GM23338 (cell line): ENCODE measurements around the gene ZNF536.

Source experiments
- CREB1 ChIP-seq: fragments of 250-450 bp; sonication (Bioruptor Pico); IDR thresholded peaks from 2 replicates; pipeline ENCODE4 v1.5.0; 2020; ENCODE audit warnings: low read depth, mild to moderate bottlenecking, moderate library complexity
- CTCF ChIP-seq, 2 experiments: fragments of 200-600 bp in 1 of 2; sonication (generic) in 1 of 2; conservative IDR thresholded peaks; 2 replicates each; pipeline versions ENCODE4 v1.5.1 to v1.6.1; 2016 to 2017; ENCODE audit warnings: antibody characterized with exemption in 2 of 2, low read depth in 2 of 2, mild to moderate bottlenecking in 2 of 2, moderate library complexity in 1 of 2
- EZH2 ChIP-seq: fragments of 200-600 bp; sonication (generic); IDR thresholded peaks from one replicate; pipeline ENCODE4 v1.8.0; 2017; ENCODE audit warnings: antibody characterized with exemption, mild to moderate bottlenecking, low read depth; ENCODE audit not compliant: unreplicated experiment
- EZH2phosphoT487 ChIP-seq: fragments of 200-600 bp; sonication (generic); IDR thresholded peaks from one replicate; pipeline ENCODE4 v1.8.1; 2018; ENCODE audit warnings: antibody characterized with exemption; ENCODE audit not compliant: unreplicated experiment
- JUNB ChIP-seq: IDR thresholded peaks from one replicate; pipeline ENCODE4 v1.6.1; 2016; ENCODE audit warnings: antibody characterized with exemption; ENCODE audit not compliant: unreplicated experiment
- NANOG ChIP-seq: IDR thresholded peaks from 2 replicates; pipeline ENCODE4 v1.6.1; 2016; ENCODE audit warnings: antibody characterized with exemption, borderline replicate concordance
- POLR2AphosphoS5 ChIP-seq: IDR thresholded peaks from 2 replicates; pipeline ENCODE4 v1.6.1; 2016; ENCODE audit warnings: antibody characterized with exemption, low read depth
- REST ChIP-seq: IDR thresholded peaks from one replicate; pipeline ENCODE4 v1.6.1; 2018; ENCODE audit warnings: antibody characterized with exemption; ENCODE audit not compliant: unreplicated experiment
- STAT1 ChIP-seq: IDR thresholded peaks from one replicate; pipeline ENCODE4 v1.6.1; 2016; ENCODE audit warnings: antibody characterized with exemption; ENCODE audit not compliant: unreplicated experiment
- ZNF114 ChIP-seq: fragments of 250-450 bp; sonication (Bioruptor Pico); IDR thresholded peaks from 2 replicates; pipeline ENCODE4 v1.5.0; 2020; ENCODE audit warnings: mild to moderate bottlenecking, moderate library complexity
- ZNF331 ChIP-seq: fragments of 250-450 bp; sonication (Bioruptor Pico); IDR thresholded peaks from 2 replicates; pipeline ENCODE4 v1.5.0; 2020; ENCODE audit warnings: low read depth, mild to moderate bottlenecking, moderate library complexity
- TF ChIP-seq, protein P1 (sequence below): IDR thresholded peaks from 2 replicates; pipeline ENCODE4 v1.6.1; 2016; ENCODE audit warnings: antibody characterized with exemption
- TF ChIP-seq, protein P2 (sequence below): fragments of 250-450 bp; sonication (Bioruptor Pico); IDR thresholded peaks from 2 replicates; pipeline ENCODE4 v1.5.0; 2020; ENCODE audit warnings: mild to moderate bottlenecking, moderate library complexity

GRCh38 chr19:30340771-30341561 is 31.2 kb upstream of the ZNF536 start:
- TF ChIP-seq CTCF (conservative IDR thresholded peaks at IDR 0.05; ENCODE audit: low read depth in 2 of 2): no peak
- no peak for TF ChIP-seq EZH2phosphoT487
- TF ChIP-seq CREB1 (CRISPR knock-in tag): no peak
- TF ChIP-seq STAT1: no peak
- TF ChIP-seq EZH2: no peak
- no peak for TF ChIP-seq REST
- no peak for TF ChIP-seq POLR2AphosphoS5
- no peak for TF ChIP-seq JUNB
- TF ChIP-seq, protein P1, sequence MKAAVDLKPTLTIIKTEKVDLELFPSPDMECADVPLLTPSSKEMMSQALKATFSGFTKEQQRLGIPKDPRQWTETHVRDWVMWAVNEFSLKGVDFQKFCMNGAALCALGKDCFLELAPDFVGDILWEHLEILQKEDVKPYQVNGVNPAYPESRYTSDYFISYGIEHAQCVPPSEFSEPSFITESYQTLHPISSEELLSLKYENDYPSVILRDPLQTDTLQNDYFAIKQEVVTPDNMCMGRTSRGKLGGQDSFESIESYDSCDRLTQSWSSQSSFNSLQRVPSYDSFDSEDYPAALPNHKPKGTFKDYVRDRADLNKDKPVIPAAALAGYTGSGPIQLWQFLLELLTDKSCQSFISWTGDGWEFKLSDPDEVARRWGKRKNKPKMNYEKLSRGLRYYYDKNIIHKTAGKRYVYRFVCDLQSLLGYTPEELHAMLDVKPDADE: no peak
- TF ChIP-seq, protein P2, sequence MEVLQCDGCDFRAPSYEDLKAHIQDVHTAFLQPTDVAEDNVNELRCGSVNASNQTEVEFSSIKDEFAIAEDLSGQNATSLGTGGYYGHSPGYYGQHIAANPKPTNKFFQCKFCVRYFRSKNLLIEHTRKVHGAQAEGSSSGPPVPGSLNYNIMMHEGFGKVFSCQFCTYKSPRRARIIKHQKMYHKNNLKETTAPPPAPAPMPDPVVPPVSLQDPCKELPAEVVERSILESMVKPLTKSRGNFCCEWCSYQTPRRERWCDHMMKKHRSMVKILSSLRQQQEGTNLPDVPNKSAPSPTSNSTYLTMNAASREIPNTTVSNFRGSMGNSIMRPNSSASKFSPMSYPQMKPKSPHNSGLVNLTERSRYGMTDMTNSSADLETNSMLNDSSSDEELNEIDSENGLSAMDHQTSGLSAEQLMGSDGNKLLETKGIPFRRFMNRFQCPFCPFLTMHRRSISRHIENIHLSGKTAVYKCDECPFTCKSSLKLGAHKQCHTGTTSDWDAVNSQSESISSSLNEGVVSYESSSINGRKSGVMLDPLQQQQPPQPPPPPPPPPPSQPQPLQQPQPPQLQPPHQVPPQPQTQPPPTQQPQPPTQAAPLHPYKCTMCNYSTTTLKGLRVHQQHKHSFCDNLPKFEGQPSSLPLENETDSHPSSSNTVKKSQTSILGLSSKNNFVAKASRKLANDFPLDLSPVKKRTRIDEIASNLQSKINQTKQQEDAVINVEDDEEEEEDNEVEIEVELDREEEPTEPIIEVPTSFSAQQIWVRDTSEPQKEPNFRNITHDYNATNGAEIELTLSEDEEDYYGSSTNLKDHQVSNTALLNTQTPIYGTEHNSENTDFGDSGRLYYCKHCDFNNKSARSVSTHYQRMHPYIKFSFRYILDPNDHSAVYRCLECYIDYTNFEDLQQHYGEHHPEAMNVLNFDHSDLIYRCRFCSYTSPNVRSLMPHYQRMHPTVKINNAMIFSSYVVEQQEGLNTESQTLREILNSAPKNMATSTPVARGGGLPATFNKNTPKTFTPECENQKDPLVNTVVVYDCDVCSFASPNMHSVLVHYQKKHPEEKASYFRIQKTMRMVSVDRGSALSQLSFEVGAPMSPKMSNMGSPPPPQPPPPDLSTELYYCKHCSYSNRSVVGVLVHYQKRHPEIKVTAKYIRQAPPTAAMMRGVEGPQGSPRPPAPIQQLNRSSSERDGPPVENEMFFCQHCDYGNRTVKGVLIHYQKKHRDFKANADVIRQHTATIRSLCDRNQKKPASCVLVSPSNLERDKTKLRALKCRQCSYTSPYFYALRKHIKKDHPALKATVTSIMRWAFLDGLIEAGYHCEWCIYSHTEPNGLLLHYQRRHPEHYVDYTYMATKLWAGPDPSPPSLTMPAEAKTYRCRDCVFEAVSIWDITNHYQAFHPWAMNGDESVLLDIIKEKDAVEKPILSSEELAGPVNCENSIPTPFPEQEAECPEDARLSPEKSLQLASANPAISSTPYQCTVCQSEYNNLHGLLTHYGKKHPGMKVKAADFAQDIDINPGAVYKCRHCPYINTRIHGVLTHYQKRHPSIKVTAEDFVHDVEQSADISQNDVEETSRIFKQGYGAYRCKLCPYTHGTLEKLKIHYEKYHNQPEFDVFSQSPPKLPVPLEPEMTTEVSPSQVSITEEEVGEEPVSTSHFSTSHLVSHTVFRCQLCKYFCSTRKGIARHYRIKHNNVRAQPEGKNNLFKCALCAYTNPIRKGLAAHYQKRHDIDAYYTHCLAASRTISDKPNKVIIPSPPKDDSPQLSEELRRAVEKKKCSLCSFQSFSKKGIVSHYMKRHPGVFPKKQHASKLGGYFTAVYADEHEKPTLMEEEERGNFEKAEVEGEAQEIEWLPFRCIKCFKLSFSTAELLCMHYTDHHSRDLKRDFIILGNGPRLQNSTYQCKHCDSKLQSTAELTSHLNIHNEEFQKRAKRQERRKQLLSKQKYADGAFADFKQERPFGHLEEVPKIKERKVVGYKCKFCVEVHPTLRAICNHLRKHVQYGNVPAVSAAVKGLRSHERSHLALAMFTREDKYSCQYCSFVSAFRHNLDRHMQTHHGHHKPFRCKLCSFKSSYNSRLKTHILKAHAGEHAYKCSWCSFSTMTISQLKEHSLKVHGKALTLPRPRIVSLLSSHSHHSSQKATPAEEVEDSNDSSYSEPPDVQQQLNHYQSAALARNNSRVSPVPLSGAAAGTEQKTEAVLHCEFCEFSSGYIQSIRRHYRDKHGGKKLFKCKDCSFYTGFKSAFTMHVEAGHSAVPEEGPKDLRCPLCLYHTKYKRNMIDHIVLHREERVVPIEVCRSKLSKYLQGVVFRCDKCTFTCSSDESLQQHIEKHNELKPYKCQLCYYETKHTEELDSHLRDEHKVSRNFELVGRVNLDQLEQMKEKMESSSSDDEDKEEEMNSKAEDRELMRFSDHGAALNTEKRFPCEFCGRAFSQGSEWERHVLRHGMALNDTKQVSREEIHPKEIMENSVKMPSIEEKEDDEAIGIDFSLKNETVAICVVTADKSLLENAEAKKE (CRISPR knock-in tag): no peak
- no peak for TF ChIP-seq NANOG
- TF ChIP-seq ZNF114 (CRISPR knock-in tag): no peak
- TF ChIP-seq ZNF331 (CRISPR knock-in tag): no peak
